A673 (cell line): ENCODE results near the gene FAHD1.

Experiments used
- EZH2 ChIP-seq: fragments of 200-600 bp; sonication (generic); IDR thresholded peaks from 2 replicates; pipeline ENCODE4 v1.6.1; 2017; ENCODE audit warnings: borderline replicate concordance, low read depth, mild to moderate bottlenecking, mixed read lengths, antibody characterized with exemption, low read length; ENCODE audit not compliant: poor library complexity, severe bottlenecking
- TF ChIP-seq, protein P1 (sequence below): fragments of 300-800, 200-600 bp; sonication (generic); conservative IDR thresholded peaks from 2 replicates; pipeline ENCODE4 v1.5.1; 2017; ENCODE audit warnings: low read depth, mild to moderate bottlenecking, antibody characterized with exemption, low read length, moderate library complexity, mixed read lengths

- TF ChIP-seq, protein P1, sequence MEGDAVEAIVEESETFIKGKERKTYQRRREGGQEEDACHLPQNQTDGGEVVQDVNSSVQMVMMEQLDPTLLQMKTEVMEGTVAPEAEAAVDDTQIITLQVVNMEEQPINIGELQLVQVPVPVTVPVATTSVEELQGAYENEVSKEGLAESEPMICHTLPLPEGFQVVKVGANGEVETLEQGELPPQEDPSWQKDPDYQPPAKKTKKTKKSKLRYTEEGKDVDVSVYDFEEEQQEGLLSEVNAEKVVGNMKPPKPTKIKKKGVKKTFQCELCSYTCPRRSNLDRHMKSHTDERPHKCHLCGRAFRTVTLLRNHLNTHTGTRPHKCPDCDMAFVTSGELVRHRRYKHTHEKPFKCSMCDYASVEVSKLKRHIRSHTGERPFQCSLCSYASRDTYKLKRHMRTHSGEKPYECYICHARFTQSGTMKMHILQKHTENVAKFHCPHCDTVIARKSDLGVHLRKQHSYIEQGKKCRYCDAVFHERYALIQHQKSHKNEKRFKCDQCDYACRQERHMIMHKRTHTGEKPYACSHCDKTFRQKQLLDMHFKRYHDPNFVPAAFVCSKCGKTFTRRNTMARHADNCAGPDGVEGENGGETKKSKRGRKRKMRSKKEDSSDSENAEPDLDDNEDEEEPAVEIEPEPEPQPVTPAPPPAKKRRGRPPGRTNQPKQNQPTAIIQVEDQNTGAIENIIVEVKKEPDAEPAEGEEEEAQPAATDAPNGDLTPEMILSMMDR = no peak
- TF ChIP-seq EZH2 = no peak
Measured at GRCh38 chr16:1839554-1839953, 12.5 kb downstream of the FAHD1 start.
